Measurements from ENCODE around the gene CALM3.

Gene CALM3

GRCh38 chr19:46585539-46585938, 15.6 kb upstream of the CALM3 start:
- H3K4me3 ChIP-seq (ENCODE audit: insufficient read length, low read depth), result no peak overlapping the region
- TF ChIP-seq ZNF274 (IDR thresholded peaks at IDR 0.05; ENCODE audit: low read depth, low read length), result no peak
- no peak for TF ChIP-seq SUZ12 (IDR thresholded peaks at IDR 0.05; ENCODE audit: extremely low read depth, insufficient read depth, insufficient read length)
- TF ChIP-seq YY1 (IDR thresholded peaks at IDR 0.05; ENCODE audit: insufficient read depth, insufficient read length), result no peak
- H3K9ac ChIP-seq (ENCODE audit: insufficient read length, low read depth), result no peak overlapping the region
- no peaks in the 10 kb centered on the region for H3K36me3 ChIP-seq (ENCODE audit: insufficient read depth, insufficient read length, low read length)
- peaks cover 7% of the 10 kb centered on the region for H3K9me3 ChIP-seq (ENCODE audit: insufficient read depth, low read length)
- no peaks in the 10 kb centered on the region for H3K4me1 ChIP-seq (ENCODE audit: insufficient read depth, insufficient read length)
- DNase-seq (ENCODE audit: low read depth, low spot score), result no peak
- H3K27me3 ChIP-seq (ENCODE audit: insufficient read depth, insufficient read length), result no peaks in the 10 kb centered on the region

- Histone ChIP-seq H3K9me3 (ENCODE audit: insufficient read depth, low read length) (peaks cover 7% of the 10 kb centered on the region), H3K4me3 (ENCODE audit: insufficient read length, low read depth) (no peak overlapping the region), H3K9ac (ENCODE audit: insufficient read length, low read depth) (no peak overlapping the region), H3K27me3 (ENCODE audit: insufficient read depth, insufficient read length) (no peaks in the 10 kb centered on the region), H3K36me3 (ENCODE audit: insufficient read depth, insufficient read length, low read length) (no peaks in the 10 kb centered on the region), H3K4me1 (ENCODE audit: insufficient read depth, insufficient read length) (no peaks in the 10 kb centered on the region)
- DNase-seq (ENCODE audit: low read depth, low spot score), result no peak
- TF ChIP-seq SUZ12 (IDR thresholded peaks at IDR 0.05; ENCODE audit: extremely low read depth, insufficient read depth, insufficient read length) (no peak), YY1 (IDR thresholded peaks at IDR 0.05; ENCODE audit: insufficient read depth, insufficient read length) (no peak), ZNF274 (IDR thresholded peaks at IDR 0.05; ENCODE audit: low read depth, low read length) (no peak)
Observed at GRCh38 chr19:46586294-46586693, 14.8 kb upstream of the CALM3 start.

- Histone ChIP-seq H3K9me3 (ENCODE audit: insufficient read depth, low read length) (peaks cover 7% of the 10 kb centered on the region), H3K9ac (ENCODE audit: insufficient read length, low read depth) (no peak overlapping the region), H3K27me3 (ENCODE audit: insufficient read depth, insufficient read length) (no peaks in the 10 kb centered on the region), H3K4me1 (ENCODE audit: insufficient read depth, insufficient read length) (no peaks in the 10 kb centered on the region), H3K36me3 (ENCODE audit: insufficient read depth, insufficient read length, low read length) (no peaks in the 10 kb centered on the region), H3K4me3 (ENCODE audit: insufficient read length, low read depth) (no peak overlapping the region)
- TF ChIP-seq SUZ12 (IDR thresholded peaks at IDR 0.05; ENCODE audit: extremely low read depth, insufficient read depth, insufficient read length) (no peak), YY1 (IDR thresholded peaks at IDR 0.05; ENCODE audit: insufficient read depth, insufficient read length) (no peak), ZNF274 (IDR thresholded peaks at IDR 0.05; ENCODE audit: low read depth, low read length) (no peak)
- DNase-seq (ENCODE audit: low read depth, low spot score), result no peak
Observed at GRCh38 chr19:46587861-46588260, 13.3 kb upstream of the CALM3 start.

GRCh38 chr19:46591254-46591653, 9.9 kb upstream of the CALM3 start:
- H3K4me3 ChIP-seq (ENCODE audit: insufficient read length, low read depth), result no peak overlapping the region
- DNase-seq (ENCODE audit: low read depth, low spot score), result no peak
- TF ChIP-seq ZNF274 (IDR thresholded peaks at IDR 0.05; ENCODE audit: low read depth, low read length) (no peak), SUZ12 (IDR thresholded peaks at IDR 0.05; ENCODE audit: extremely low read depth, insufficient read depth, insufficient read length) (no peak), YY1 (IDR thresholded peaks at IDR 0.05; ENCODE audit: insufficient read depth, insufficient read length) (no peak)
- H3K36me3 ChIP-seq (ENCODE audit: insufficient read depth, insufficient read length, low read length), result no peaks in the 10 kb centered on the region
- no peak overlapping the region for H3K9ac ChIP-seq (ENCODE audit: insufficient read length, low read depth)
- no peaks in the 10 kb centered on the region for H3K4me1 ChIP-seq (ENCODE audit: insufficient read depth, insufficient read length)
- peaks cover 5% of the 10 kb centered on the region for H3K9me3 ChIP-seq (ENCODE audit: insufficient read depth, low read length)
- no peaks in the 10 kb centered on the region for H3K27me3 ChIP-seq (ENCODE audit: insufficient read depth, insufficient read length)

GRCh38 chr19:46591870-46592269, 9.3 kb upstream of the CALM3 start:
- Histone ChIP-seq H3K27me3 (ENCODE audit: insufficient read depth, insufficient read length) (no peaks in the 10 kb centered on the region), H3K4me3 (ENCODE audit: insufficient read length, low read depth) (no peak overlapping the region), H3K9me3 (ENCODE audit: insufficient read depth, low read length) (no peaks in the 10 kb centered on the region), H3K9ac (ENCODE audit: insufficient read length, low read depth) (no peak overlapping the region), H3K36me3 (ENCODE audit: insufficient read depth, insufficient read length, low read length) (no peaks in the 10 kb centered on the region), H3K4me1 (ENCODE audit: insufficient read depth, insufficient read length) (no peaks in the 10 kb centered on the region)
- TF ChIP-seq SUZ12 (IDR thresholded peaks at IDR 0.05; ENCODE audit: extremely low read depth, insufficient read depth, insufficient read length) (no peak), ZNF274 (IDR thresholded peaks at IDR 0.05; ENCODE audit: low read depth, low read length) (no peak), YY1 (IDR thresholded peaks at IDR 0.05; ENCODE audit: insufficient read depth, insufficient read length) (no peak)
- no peak for DNase-seq (ENCODE audit: low read depth, low spot score)

GRCh38 chr19:46596008-46596407, 5.1 kb upstream of the CALM3 start:
- Histone ChIP-seq H3K36me3 (ENCODE audit: insufficient read depth, insufficient read length, low read length) (no peaks in the 10 kb centered on the region), H3K4me3 (ENCODE audit: insufficient read length, low read depth) (no peak overlapping the region), H3K9ac (ENCODE audit: insufficient read length, low read depth) (no peak overlapping the region), H3K4me1 (ENCODE audit: insufficient read depth, insufficient read length) (no peaks in the 10 kb centered on the region), H3K9me3 (ENCODE audit: insufficient read depth, low read length) (no peaks in the 10 kb centered on the region; the same call in 1 of the 2 replicates), H3K27me3 (ENCODE audit: insufficient read depth, insufficient read length) (no peaks in the 10 kb centered on the region)
- DNase-seq (ENCODE audit: low read depth, low spot score), result no peak
- no peak for TF ChIP-seq SUZ12 (IDR thresholded peaks at IDR 0.05; ENCODE audit: extremely low read depth, insufficient read depth, insufficient read length)

GRCh38 chr19:46598372-46598917, 2.7 kb upstream of the CALM3 start:
- no peak for DNase-seq (ENCODE audit: low read depth, low spot score)
- Histone ChIP-seq H3K4me1 (ENCODE audit: insufficient read depth, insufficient read length) (peaks cover 2% of the 10 kb centered on the region), H3K9me3 (ENCODE audit: insufficient read depth, low read length) (no peaks in the 10 kb centered on the region; the same call in 1 of the 2 replicates), H3K9ac (ENCODE audit: insufficient read length, low read depth) (no peak overlapping the region), H3K27me3 (ENCODE audit: insufficient read depth, insufficient read length) (no peaks in the 10 kb centered on the region), H3K36me3 (ENCODE audit: insufficient read depth, insufficient read length, low read length) (peaks cover 9% of the 10 kb centered on the region), H3K4me3 (ENCODE audit: insufficient read length, low read depth) (no peak overlapping the region)
- no peak for TF ChIP-seq ZNF274 (IDR thresholded peaks at IDR 0.05; ENCODE audit: low read depth, low read length)
- no peak for TF ChIP-seq SUZ12 (IDR thresholded peaks at IDR 0.05; ENCODE audit: extremely low read depth, insufficient read depth, insufficient read length)
- TF ChIP-seq YY1 (IDR thresholded peaks at IDR 0.05; ENCODE audit: insufficient read depth, insufficient read length), result no peak
